Liver (tissue), 3 donors: ENCODE measurements around the gene PLAU.

ENCODE experiments used
- FOXA1 ChIP-seq: IDR thresholded peaks from 2 replicates; pipeline ENCODE4 v1.6.1; 2016; ENCODE audit warnings: antibody characterized with exemption
- GABPA ChIP-seq, 2 donors: IDR thresholded peaks in 1 of 2; conservative IDR thresholded peaks in 1 of 2; 2 replicates each; pipeline ENCODE4 v1.6.1; 2016; ENCODE audit warnings: antibody characterized with exemption in 2 of 2, mild to moderate bottlenecking in 1 of 2, moderate library complexity in 1 of 2
- RAD21 ChIP-seq, 2 donors: IDR thresholded peaks; 2 replicates each; pipeline ENCODE4 v1.6.1; 2016; ENCODE audit warnings: antibody characterized with exemption in 2 of 2, mild to moderate bottlenecking in 2 of 2
- TF ChIP-seq, protein P1 (sequence below): fragments of 150-350 bp; IDR thresholded peaks from 2 replicates; pipeline ENCODE4 v1.5.1; 2017; ENCODE audit warnings: improper control_type of control experiment, low read depth, low read length; ENCODE audit not compliant: missing input control
- TF ChIP-seq, protein P2 (sequence below): IDR thresholded peaks from 2 replicates; pipeline ENCODE4 v1.6.1; 2016; ENCODE audit warnings: antibody characterized with exemption, mild to moderate bottlenecking
- TF ChIP-seq, protein P3 (sequence below): IDR thresholded peaks from 2 replicates; pipeline ENCODE4 v1.6.1; 2016; ENCODE audit warnings: antibody characterized with exemption
- TF ChIP-seq, protein P4 (sequence below): IDR thresholded peaks from 2 replicates; pipeline ENCODE4 v1.6.1; 2016; ENCODE audit warnings: antibody characterized with exemption
- TF ChIP-seq, protein P5 (sequence below): IDR thresholded peaks from 2 replicates; pipeline ENCODE4 v1.6.1; 2016; ENCODE audit warnings: antibody characterized with exemption
- donor health status: healthy.
- donor health status: healthy.

DNA sequence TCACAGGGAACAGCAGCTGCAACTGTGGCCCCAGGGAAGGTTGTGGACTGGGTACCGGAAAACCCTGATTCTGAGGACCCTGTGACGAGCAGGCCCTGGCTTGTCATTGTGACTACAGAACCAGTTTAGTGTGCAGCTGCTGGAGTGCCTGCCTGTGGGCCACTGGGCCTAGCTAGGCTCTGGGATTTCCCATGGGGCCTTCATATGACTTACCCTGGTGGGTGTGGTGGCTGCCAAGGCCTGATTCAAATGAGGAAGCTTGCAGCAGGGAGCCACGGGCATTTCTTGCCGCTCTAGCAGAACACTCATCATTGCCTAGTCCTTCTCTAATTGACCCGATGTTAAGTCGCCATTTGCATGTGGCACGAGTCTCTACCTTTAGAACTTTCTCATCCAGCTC is 21.9 kb upstream of the PLAU start:
- TF ChIP-seq RAD21 (IDR thresholded peaks at IDR 0.05) (no peak), FOXA1 (no peak), GABPA (IDR thresholded peaks at IDR 0.05 in 1 of 2, conservative IDR thresholded peaks at IDR 0.05 in 1 of 2) (no peak)
- TF ChIP-seq, protein P1, sequence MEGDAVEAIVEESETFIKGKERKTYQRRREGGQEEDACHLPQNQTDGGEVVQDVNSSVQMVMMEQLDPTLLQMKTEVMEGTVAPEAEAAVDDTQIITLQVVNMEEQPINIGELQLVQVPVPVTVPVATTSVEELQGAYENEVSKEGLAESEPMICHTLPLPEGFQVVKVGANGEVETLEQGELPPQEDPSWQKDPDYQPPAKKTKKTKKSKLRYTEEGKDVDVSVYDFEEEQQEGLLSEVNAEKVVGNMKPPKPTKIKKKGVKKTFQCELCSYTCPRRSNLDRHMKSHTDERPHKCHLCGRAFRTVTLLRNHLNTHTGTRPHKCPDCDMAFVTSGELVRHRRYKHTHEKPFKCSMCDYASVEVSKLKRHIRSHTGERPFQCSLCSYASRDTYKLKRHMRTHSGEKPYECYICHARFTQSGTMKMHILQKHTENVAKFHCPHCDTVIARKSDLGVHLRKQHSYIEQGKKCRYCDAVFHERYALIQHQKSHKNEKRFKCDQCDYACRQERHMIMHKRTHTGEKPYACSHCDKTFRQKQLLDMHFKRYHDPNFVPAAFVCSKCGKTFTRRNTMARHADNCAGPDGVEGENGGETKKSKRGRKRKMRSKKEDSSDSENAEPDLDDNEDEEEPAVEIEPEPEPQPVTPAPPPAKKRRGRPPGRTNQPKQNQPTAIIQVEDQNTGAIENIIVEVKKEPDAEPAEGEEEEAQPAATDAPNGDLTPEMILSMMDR: no peak
- TF ChIP-seq, protein P2, sequence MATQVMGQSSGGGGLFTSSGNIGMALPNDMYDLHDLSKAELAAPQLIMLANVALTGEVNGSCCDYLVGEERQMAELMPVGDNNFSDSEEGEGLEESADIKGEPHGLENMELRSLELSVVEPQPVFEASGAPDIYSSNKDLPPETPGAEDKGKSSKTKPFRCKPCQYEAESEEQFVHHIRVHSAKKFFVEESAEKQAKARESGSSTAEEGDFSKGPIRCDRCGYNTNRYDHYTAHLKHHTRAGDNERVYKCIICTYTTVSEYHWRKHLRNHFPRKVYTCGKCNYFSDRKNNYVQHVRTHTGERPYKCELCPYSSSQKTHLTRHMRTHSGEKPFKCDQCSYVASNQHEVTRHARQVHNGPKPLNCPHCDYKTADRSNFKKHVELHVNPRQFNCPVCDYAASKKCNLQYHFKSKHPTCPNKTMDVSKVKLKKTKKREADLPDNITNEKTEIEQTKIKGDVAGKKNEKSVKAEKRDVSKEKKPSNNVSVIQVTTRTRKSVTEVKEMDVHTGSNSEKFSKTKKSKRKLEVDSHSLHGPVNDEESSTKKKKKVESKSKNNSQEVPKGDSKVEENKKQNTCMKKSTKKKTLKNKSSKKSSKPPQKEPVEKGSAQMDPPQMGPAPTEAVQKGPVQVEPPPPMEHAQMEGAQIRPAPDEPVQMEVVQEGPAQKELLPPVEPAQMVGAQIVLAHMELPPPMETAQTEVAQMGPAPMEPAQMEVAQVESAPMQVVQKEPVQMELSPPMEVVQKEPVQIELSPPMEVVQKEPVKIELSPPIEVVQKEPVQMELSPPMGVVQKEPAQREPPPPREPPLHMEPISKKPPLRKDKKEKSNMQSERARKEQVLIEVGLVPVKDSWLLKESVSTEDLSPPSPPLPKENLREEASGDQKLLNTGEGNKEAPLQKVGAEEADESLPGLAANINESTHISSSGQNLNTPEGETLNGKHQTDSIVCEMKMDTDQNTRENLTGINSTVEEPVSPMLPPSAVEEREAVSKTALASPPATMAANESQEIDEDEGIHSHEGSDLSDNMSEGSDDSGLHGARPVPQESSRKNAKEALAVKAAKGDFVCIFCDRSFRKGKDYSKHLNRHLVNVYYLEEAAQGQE: no peak
- TF ChIP-seq, protein P3, sequence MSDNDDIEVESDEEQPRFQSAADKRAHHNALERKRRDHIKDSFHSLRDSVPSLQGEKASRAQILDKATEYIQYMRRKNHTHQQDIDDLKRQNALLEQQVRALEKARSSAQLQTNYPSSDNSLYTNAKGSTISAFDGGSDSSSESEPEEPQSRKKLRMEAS: no peak
- TF ChIP-seq, protein P4, sequence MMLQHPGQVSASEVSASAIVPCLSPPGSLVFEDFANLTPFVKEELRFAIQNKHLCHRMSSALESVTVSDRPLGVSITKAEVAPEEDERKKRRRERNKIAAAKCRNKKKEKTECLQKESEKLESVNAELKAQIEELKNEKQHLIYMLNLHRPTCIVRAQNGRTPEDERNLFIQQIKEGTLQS: no peak
- TF ChIP-seq, protein P5, sequence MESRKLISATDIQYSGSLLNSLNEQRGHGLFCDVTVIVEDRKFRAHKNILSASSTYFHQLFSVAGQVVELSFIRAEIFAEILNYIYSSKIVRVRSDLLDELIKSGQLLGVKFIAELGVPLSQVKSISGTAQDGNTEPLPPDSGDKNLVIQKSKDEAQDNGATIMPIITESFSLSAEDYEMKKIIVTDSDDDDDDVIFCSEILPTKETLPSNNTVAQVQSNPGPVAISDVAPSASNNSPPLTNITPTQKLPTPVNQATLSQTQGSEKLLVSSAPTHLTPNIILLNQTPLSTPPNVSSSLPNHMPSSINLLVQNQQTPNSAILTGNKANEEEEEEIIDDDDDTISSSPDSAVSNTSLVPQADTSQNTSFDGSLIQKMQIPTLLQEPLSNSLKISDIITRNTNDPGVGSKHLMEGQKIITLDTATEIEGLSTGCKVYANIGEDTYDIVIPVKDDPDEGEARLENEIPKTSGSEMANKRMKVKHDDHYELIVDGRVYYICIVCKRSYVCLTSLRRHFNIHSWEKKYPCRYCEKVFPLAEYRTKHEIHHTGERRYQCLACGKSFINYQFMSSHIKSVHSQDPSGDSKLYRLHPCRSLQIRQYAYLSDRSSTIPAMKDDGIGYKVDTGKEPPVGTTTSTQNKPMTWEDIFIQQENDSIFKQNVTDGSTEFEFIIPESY: no peak
